Gastrocnemius medialis (tissue), 4 donors: ENCODE measurements around the gene LRRC27.

Experiments
- CTCF ChIP-seq, 5 experiments: fragments of 450-650 bp in 3 of 5; fragments of 200-600 bp in 2 of 5; sonication (generic) in 2 of 5; IDR thresholded peaks in 4 of 5; conservative IDR thresholded peaks in 1 of 5; 1 replicate in 4 of 5; 2 replicates in 1 of 5; pipeline ENCODE4 v1.5.1; 2016 to 2019; ENCODE audit warnings: antibody characterized with exemption in 5 of 5, mild to moderate bottlenecking in 3 of 5, moderate library complexity in 3 of 5
- POLR2A ChIP-seq, 2 donors: fragments of 450-650 bp; IDR thresholded peaks; one replicate each; pipeline ENCODE4 v1.6.1; 2017; ENCODE audit warnings: antibody characterized with exemption in 2 of 2, mild to moderate bottlenecking in 2 of 2, moderate library complexity in 2 of 2

GRCh38 chr10:132351611-132352010 lies 19.6 kb downstream of the LRRC27 start:
- TF ChIP-seq CTCF (IDR thresholded peaks at IDR 0.05 in 4 of 5, conservative IDR thresholded peaks at IDR 0.05 in 1 of 5) (no peak), POLR2A (IDR thresholded peaks at IDR 0.05) (no peak)
